ENCODE data around the gene CAMTA1.

Gene CAMTA1

DNA sequence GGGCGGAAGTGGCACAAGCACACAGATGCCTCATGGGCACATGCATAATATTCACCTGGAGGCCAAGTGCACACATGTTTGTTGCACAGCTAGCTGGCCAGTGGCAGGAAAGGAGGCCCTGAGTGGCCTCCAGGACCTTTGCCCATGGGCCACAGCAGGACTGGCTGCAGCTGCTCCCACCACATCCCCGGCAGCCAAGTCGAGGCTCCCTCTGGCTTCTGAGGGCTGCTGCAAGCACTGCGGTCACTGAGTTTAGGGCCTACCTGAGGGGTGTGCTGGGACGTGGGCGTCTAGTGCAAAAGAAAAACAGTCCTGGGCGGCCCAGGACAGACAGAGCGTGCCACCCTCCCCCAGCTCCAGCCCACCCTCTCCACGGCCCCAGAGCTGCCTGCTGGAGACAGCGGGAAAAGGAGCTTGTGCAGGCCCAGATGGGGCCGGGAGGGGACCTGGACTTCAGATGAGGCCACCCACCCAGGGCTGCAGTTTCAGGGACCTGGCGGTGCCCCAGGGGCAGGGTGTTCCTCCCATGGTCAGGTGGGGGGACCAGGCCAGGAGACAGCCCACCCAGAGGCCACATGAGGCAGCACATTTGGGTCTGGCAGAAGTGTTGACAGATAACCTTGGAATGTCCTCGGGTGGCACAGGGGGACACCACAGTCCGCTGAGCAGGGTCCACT is 720.0 kb downstream of the CAMTA1 start:
- DNase-seq (ENCODE audit: low spot score) = no peak
- H3K27ac ChIP-seq = no peak overlapping the region
- ChIA-PET POLR2A (ENCODE audit: low non-redundant PET) (no interaction called here), CTCF (no interaction called here)
- no peak for TF ChIP-seq CTCF (conservative IDR thresholded peaks at IDR 0.05; ENCODE audit: low read depth)

DNA sequence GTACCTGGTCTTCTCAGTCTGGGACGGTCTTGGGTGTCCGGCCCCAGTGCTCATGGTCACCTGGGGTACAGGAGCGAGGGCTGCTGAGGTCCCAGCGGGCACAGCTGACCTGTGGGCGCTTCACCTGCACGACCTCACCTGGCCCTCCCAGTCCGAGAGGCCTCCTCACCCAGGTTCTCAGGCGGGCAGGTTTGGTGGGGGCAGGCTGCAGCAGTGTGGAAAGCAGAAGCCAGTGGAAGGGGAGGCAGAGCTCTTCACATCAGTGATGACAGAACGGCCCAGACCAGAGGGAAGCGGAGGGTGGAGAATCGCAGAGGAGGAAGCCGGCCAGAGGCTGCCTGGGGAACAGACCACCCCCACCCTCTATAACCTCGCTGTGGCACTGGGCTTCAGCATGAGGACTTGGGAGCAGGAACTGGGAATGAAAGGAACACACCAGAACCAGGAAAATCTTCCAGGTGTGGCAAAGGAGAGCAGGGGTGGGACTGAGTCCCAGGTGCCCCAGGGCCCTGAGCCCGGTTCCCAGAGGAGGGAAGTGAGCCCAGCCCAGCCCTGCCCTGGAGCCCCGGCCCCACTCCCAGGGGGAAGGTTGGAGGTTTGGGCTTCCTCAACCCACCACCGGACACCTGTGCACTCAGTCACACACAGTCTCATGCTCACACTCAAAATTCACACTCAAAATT is 720.7 kb downstream of the CAMTA1 start:
- TF ChIP-seq CTCF (conservative IDR thresholded peaks at IDR 0.05; ENCODE audit: low read depth) = no peak
- peak overlapping the region; percentile 15; the same call in 1 of the 2 replicates for H3K27ac ChIP-seq
- DNase-seq (ENCODE audit: low spot score) = no peak
- POLR2A ChIA-PET (ENCODE audit: low non-redundant PET) = no interaction called here
- CTCF ChIA-PET = no interaction called here

GRCh38 chr1:7506454-7507284 is 721.4 kb downstream of the CAMTA1 start:
- ChIA-PET POLR2A (ENCODE audit: low non-redundant PET) (no interaction called here), CTCF (no interaction called here)
- no peak for DNase-seq (ENCODE audit: low spot score)
- no peak overlapping the region for H3K27ac ChIP-seq
- TF ChIP-seq CTCF (conservative IDR thresholded peaks at IDR 0.05; ENCODE audit: low read depth) = no peak

GRCh38 chr1:7507285-7508019 is 722.2 kb downstream of the CAMTA1 start:
- no peak for DNase-seq (ENCODE audit: low spot score)
- no peak for TF ChIP-seq CTCF (conservative IDR thresholded peaks at IDR 0.05; ENCODE audit: low read depth)
- ChIA-PET POLR2A (ENCODE audit: low non-redundant PET) (no interaction called here), CTCF (interaction anchor here (0.6 kb wide), 1 partner anchor 22 kb away, joined by 5 read pairs; no protein-coding TSS in a partner anchor)
- H3K27ac ChIP-seq = no peak overlapping the region

DNA sequence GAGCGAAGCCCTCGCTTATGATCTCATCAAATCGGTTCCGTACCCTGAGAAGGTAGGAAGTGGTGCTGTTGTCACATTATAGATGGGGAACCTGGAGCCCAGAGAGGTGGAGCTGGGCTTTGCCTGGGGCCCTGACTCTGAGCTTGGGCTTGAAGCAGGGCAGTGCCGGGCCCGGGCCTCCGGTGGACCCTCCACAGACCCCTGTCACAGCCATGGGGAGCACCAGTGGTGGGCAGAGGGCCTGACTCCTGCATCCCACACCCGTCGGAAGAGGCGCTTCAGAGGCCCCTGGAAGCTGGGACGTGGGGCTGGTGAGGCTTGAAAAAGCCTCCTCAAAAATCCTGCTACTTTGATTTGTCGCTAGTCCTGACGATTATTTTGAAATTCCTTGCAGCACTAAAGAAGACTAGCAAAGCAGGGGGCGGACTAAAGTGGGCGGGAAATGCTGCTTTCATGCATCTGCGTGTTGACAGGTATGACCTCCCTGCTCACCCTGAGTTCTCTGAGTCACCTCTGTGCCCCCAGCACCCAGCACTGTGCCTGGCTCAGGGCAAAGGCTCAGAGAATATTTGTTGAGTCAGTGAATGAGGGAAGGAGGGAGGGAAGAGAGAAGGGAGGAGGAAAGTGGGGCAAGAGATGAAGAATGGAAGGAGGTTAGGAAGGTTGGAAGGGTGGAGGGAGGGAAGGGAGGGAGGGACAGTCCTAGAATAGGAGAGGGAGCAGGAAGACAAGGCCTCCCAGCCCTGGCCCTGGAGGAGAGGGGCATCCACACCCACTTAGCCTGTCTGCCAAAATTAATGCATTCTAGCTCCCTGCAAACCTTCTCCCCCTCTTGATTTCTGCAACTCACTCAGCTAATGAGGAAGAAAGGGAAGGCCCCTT is 723.0 kb downstream of the CAMTA1 start:
- TF ChIP-seq CTCF (conservative IDR thresholded peaks at IDR 0.05; ENCODE audit: low read depth) = no peak
- no peak overlapping the region for H3K27ac ChIP-seq
- ChIA-PET CTCF (interaction anchor here (0.6 kb wide), 1 partner anchor 23 kb away, joined by 5 read pairs; no protein-coding TSS in a partner anchor), POLR2A (ENCODE audit: low non-redundant PET) (no interaction called here)
- peak; percentile 21 for DNase-seq (ENCODE audit: low spot score)
